ENCODE measurements around the gene TPT1. TPM values are rescaled to one million over a fixed set of nuclear protein-coding genes. Genes with fewer than 3 reads are reported as not detected.
"Not testable (repeated sequence)": the region's sequence is repeated elsewhere in the genome, so short reads cannot be mapped to it uniquely, and the experiment has no call there.

The TPT1 gene
- total RNA-seq, 4 donors from 2014 or later: 1,985 to 5,244 (median 2,921) TPM

DNA sequence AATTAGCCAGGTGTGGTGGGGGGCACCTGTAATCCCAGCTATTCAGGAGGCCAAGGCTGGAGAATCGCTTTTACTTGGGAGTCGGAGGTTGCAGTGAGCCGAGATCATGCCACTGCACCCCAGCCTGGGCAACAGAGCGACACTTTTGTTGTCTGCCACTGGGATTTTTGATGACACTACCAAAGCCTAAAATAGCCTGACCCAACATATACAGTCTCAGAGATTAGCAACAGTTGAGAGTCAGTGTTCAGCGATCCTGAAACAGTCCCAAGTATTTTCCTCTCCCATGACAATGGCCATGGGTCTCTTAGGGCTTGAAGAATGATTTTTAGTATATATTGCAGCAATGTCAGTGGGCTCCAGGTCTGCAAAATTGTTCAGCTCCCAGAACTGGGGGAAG is 44.3 kb upstream of the TPT1 start:
- Histone ChIP-seq H3K27ac (replicated peaks in 1 of 4) (no peak overlapping the region), H3K4me1 (peaks cover 0 to 13% (median 0%) of the 10 kb centered on the region in 4 donors), H3K27me3 (no peaks in the 10 kb centered on the region), H3K4me3 (no peak overlapping the region), H3K9me3 (no peaks in the 10 kb centered on the region), H3K36me3 (peaks cover 3 to 33% (median 16%) of the 10 kb centered on the region in 4 donors)
- 95% methylated on average over 5 of the region's 5 CpGs for WGBS
- TF ChIP-seq EP300 (IDR thresholded peaks at IDR 0.05) (no peak), CTCF (IDR thresholded peaks at IDR 0.05) (no peak), POLR2AphosphoS5 (IDR thresholded peaks at IDR 0.05) (no peak), POLR2A (IDR thresholded peaks at IDR 0.05; ENCODE audit: low read depth) (no peak)
- intact Hi-C loops (cut with DNase I): no loop called here
- DNase-seq (ENCODE audit: extremely low spot score): no peak

- Histone ChIP-seq H3K9me3 (no peaks in the 10 kb centered on the region), H3K27ac (replicated peaks in 1 of 4) (no peak overlapping the region), H3K4me3 (no peak overlapping the region), H3K4me1 (peaks cover 0 to 13% (median 0%) of the 10 kb centered on the region in 4 donors), H3K36me3 (peaks cover 3 to 37% (median 18%) of the 10 kb centered on the region in 4 donors), H3K27me3 (no peaks in the 10 kb centered on the region)
- TF ChIP-seq POLR2AphosphoS5 (IDR thresholded peaks at IDR 0.05): no peak
- no peak for TF ChIP-seq EP300 (IDR thresholded peaks at IDR 0.05)
- no peak for TF ChIP-seq POLR2A (IDR thresholded peaks at IDR 0.05; ENCODE audit: low read depth)
- no peak for TF ChIP-seq CTCF (IDR thresholded peaks at IDR 0.05)
- WGBS: 83% methylated on average over 4 of the region's 4 CpGs
- intact Hi-C loops (cut with DNase I): no loop called here
- DNase-seq (ENCODE audit: extremely low spot score): no peak
These were observed 43.6 kb upstream of the TPT1 start for GRCh38 chr13:45384474-45385174.

DNA sequence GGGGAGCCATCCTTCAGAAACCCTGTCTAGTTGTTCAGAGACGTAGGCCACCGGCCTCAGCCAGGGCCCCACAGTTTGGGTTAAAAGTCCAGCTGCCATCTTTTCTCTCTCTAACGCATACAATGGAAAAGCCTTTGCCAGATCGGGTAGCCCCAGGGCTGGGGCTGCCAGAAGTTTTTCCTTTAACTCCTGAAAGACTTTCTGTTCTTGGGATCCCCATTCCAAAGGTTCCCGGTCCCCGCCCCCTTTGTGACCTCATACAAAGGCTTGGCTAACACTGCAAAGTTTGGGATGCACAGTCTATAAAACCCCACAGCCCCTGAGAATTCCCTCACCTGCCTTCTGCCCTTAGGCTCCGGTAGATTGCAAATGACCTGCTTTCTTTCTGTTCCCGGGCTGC is 41.8 kb upstream of the TPT1 start:
- H3K36me3 ChIP-seq: peaks cover 3 to 40% (median 18%) of the 10 kb centered on the region in 4 donors
- intact Hi-C loops (cut with DNase I); H3K27ac ChIP-seq (replicated peaks in 1 of 4); DNase-seq (ENCODE audit: extremely low spot score); H3K27me3 ChIP-seq; H3K9me3 ChIP-seq; H3K4me1 ChIP-seq; H3K4me3 ChIP-seq: not testable (repeated sequence)
- WGBS: 86% methylated on average over 7 of the region's 8 CpGs

DNA sequence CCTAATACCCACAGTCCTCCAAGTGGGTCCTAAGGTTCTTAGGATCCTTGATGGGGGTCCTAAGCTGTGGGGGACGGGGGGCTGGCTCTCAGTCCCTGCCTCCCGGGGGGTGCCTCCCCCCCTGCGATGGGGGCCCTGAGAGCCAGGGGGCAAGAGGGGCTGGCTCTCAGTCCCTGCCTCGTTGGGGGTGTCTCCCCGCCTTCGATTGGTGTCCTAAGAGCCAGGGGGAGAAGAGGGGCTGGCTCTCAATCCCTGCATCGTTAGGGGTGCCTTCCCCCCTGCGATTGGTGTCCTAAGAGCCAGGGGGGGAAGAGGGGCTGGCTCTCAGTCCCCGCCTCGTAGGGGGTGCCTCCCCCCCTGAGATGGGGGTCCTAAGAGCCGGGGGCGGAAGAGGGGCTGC is 40.2 kb upstream of the TPT1 start:
- H3K36me3 ChIP-seq: peaks cover 3 to 33% (median 14%) of the 10 kb centered on the region in 4 donors
- H3K9me3 ChIP-seq: no peaks in the 10 kb centered on the region
- TF ChIP-seq POLR2A (IDR thresholded peaks at IDR 0.05; ENCODE audit: low read depth) (no peak), CTCF (IDR thresholded peaks at IDR 0.05) (no peak), POLR2AphosphoS5 (IDR thresholded peaks at IDR 0.05) (no peak), EP300 (IDR thresholded peaks at IDR 0.05) (no peak)
- no peak overlapping the region for H3K4me3 ChIP-seq
- H3K27me3 ChIP-seq: no peaks in the 10 kb centered on the region
- intact Hi-C loops (cut with DNase I): no loop called here
- peak overlapping the region in 1 of 4 donors; percentile 34 for H3K27ac ChIP-seq (replicated peaks in 1 of 4)
- H3K4me1 ChIP-seq: peaks cover 0 to 8% (median 0%) of the 10 kb centered on the region in 4 donors
- no peak for DNase-seq (ENCODE audit: extremely low spot score)
- WGBS: 87% methylated on average over 3 of the region's 12 CpGs

DNA sequence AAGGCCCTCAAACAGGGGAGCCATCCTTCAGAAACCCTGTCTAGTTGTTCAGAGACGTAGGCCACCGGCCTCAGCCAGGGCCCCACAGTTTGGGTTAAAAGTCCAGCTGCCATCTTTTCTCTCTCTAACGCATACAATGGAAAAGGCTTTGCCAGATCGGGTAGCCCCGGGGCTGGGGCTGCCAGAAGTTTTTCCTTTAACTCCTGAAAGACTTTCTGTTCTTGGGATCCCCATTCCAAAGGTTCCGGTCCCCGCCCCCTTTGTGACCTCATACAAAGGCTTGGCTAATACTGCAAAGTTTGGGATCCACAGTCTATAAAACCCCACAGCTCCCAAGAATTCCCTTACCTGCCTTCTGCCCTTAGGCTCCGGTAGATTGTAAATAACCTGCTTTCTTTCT is 39.7 kb upstream of the TPT1 start:
- intact Hi-C loops (cut with DNase I): not testable (repeated sequence)

DNA sequence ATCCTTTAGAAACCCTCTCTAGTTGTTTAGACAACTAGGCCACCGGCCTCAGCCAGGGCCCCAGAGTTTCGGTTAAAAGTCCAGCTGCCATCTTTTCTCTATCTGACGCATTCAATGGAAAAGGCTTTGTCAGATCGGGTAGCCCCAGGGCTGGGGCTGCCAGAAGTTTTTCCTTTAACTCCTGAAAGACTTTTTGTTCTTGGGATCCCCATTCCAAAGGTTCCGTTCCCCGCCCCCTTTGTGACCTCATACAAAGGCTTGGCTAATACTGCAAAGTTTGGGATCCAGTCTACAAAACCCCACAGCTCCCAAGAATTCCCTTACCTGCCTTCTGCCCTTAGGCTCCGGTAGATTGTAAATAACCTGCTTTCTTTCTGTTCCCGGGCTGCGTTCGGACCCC is 38.5 kb upstream of the TPT1 start:
- H3K4me3 ChIP-seq: peak overlapping the region in 1 of 4 donors; percentile 3
- intact Hi-C loops (cut with DNase I); DNase-seq (ENCODE audit: extremely low spot score); H3K9me3 ChIP-seq; H3K4me1 ChIP-seq; H3K27me3 ChIP-seq: not testable (repeated sequence)
- H3K27ac ChIP-seq (replicated peaks in 1 of 4): peak overlapping the region in 1 of 4 donors; percentile 36
- H3K36me3 ChIP-seq: peaks cover 0 to 19% (median 9%) of the 10 kb centered on the region in 4 donors
- WGBS: 84% methylated on average over 8 of the region's 10 CpGs

More for the DNA sequence above, 39.7 kb upstream of the TPT1 start:
- H3K27ac ChIP-seq (replicated peaks in 1 of 4); DNase-seq (ENCODE audit: extremely low spot score); H3K4me1 ChIP-seq; H3K9me3 ChIP-seq; H3K27me3 ChIP-seq; H3K4me3 ChIP-seq: not testable (repeated sequence)
- H3K36me3 ChIP-seq: peaks cover under 1 to 28% (median 14%) of the 10 kb centered on the region in 4 donors
- WGBS: 74% methylated on average over 6 of the region's 8 CpGs

DNA sequence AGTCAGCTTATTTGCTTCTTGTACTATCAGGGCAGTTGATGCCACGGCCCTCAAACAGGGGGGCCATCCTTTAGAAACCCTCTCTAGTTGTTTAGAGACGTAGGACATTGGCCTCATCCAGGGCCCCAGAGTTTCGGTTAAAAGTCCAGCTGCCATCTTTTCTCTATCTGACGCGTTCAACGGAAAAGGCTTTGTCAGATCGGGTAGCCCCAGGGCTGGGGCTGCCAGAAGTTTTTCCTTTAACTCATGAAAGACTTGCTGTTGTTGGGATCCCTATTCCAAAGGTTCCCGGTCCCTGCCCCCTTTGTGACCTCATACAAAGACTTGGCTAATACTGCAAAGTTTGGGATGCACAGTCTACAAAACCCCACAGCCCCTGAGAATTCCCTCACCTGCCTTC is 37.8 kb upstream of the TPT1 start:
- H3K27me3 ChIP-seq; H3K4me1 ChIP-seq; H3K9me3 ChIP-seq; DNase-seq (ENCODE audit: extremely low spot score); intact Hi-C loops (cut with DNase I): not testable (repeated sequence)
- WGBS: 78% methylated on average over 8 of the region's 8 CpGs
- Histone ChIP-seq H3K4me3 (peak overlapping the region in 2 of 4 donors; percentile 3 to 14), H3K27ac (replicated peaks in 1 of 4) (peak overlapping the region in 1 of 4 donors; percentile 36), H3K36me3 (peaks cover 0 to 12% (median 4%) of the 10 kb centered on the region in 4 donors)

DNA sequence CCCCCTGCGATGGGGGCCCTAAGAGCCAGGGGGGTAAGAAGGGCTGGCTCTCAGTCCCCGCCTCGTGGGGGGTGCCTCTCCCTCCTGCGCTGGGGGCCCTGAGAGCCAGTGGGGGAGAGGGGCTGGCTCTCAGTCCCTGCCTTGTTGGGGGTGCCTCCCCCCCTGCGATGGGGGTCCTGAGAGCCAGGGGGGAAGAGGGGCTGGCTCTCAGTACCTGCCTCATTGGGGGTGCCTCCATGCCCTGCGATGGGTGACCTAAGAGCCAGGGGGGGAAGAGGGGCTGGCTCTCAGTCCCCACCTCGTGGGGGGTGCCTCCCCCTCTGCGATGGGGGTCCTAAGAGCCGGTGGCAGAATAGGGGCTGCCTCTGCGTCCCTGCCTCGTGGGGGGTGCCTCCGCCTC is 36.3 kb upstream of the TPT1 start:
- DNase-seq (ENCODE audit: extremely low spot score); H3K4me1 ChIP-seq; H3K4me3 ChIP-seq; intact Hi-C loops (cut with DNase I); H3K9me3 ChIP-seq; H3K27ac ChIP-seq (replicated peaks in 1 of 4); H3K27me3 ChIP-seq: not testable (repeated sequence)
- peaks cover 0 to 11% (median 2%) of the 10 kb centered on the region in 4 donors for H3K36me3 ChIP-seq
- no CpG with 5 or more reads among the region's 12 CpGs for WGBS

DNA sequence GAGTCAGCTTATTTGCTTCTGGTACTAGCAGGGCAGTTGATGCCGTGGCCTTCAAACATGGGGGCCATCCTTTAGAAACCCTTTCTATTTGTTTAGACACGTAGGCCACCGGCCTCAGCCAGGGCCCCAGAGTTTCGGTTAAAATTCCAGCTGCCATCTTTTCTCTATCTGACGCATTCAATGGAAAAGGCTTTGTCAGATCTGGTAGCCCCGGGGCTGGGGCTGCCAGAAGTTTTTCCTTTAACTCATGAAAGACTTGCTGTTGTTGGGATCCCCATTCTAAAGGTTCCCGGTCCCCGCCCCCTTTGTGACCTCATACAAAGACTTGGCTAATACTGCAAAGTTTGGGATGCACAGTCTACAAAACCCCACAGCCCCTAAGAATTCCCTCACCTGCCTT is 35.7 kb upstream of the TPT1 start:
- H3K27ac ChIP-seq (replicated peaks in 1 of 4); DNase-seq (ENCODE audit: extremely low spot score); H3K4me1 ChIP-seq; H3K9me3 ChIP-seq; H3K4me3 ChIP-seq; H3K27me3 ChIP-seq; intact Hi-C loops (cut with DNase I): not testable (repeated sequence)
- H3K36me3 ChIP-seq: peaks cover 0 to 14% (median 3%) of the 10 kb centered on the region in 4 donors
- 89% methylated on average over 8 of the region's 8 CpGs for WGBS

Data from esophagus muscularis mucosa (tissue), 4 donors.